Measurements from ENCODE around the gene MFN2.

MFN2 gene

GRCh38 chr1:11963622-11964021 lies 16.6 kb upstream of the MFN2 start:
- Histone ChIP-seq H3K9me3 (replicated peaks; ENCODE audit: insufficient read depth, low read length) (no peaks in the 10 kb centered on the region), H3K27me3 (replicated peaks; ENCODE audit: insufficient read depth, low read length) (no peaks in the 10 kb centered on the region), H3K9me2 (replicated peaks; ENCODE audit: insufficient read depth, low read length) (no peaks in the 10 kb centered on the region), H3K4me3 (ENCODE audit: low read length) (no peak overlapping the region), H2AFZ (ENCODE audit: low read length) (no peak overlapping the region), H3F3A (ENCODE audit: insufficient read depth, low read length) (no peaks in the 10 kb centered on the region), H4K20me1 (ENCODE audit: insufficient read depth, low read length) (no peaks in the 10 kb centered on the region), H3K4me1 (ENCODE audit: low read length) (no peaks in the 10 kb centered on the region), H3K9ac (ENCODE audit: low read length) (no peak overlapping the region), H3K36me3 (replicated peaks; ENCODE audit: insufficient read depth, low read length) (no peaks in the 10 kb centered on the region), H3K27ac (ENCODE audit: low read length) (no peak overlapping the region), H3K79me2 (ENCODE audit: low read length) (no peaks in the 10 kb centered on the region), H3K4me2 (ENCODE audit: low read depth, low read length) (no peak overlapping the region)
- no peak for DNase-seq
- TF ChIP-seq EZH2 (optimal IDR thresholded peaks at IDR 0.05; ENCODE audit: low read depth, low read length) (no peak), EZH2phosphoT487 (IDR thresholded peaks at IDR 0.05; ENCODE audit: low read length) (no peak), CTCF (IDR thresholded peaks at IDR 0.05; ENCODE audit: low read length) (no peak)

- Histone ChIP-seq H2AFZ (ENCODE audit: low read length) (no peak overlapping the region), H3K36me3 (replicated peaks; ENCODE audit: insufficient read depth, low read length) (no peaks in the 10 kb centered on the region), H3K9me3 (replicated peaks; ENCODE audit: insufficient read depth, low read length) (no peaks in the 10 kb centered on the region), H3K79me2 (ENCODE audit: low read length) (no peaks in the 10 kb centered on the region), H3K27ac (ENCODE audit: low read length) (no peak overlapping the region), H3K9me2 (replicated peaks; ENCODE audit: insufficient read depth, low read length) (no peaks in the 10 kb centered on the region), H3K27me3 (replicated peaks; ENCODE audit: insufficient read depth, low read length) (no peaks in the 10 kb centered on the region), H3K9ac (ENCODE audit: low read length) (no peak overlapping the region), H3K4me3 (ENCODE audit: low read length) (no peak overlapping the region), H4K20me1 (ENCODE audit: insufficient read depth, low read length) (no peaks in the 10 kb centered on the region), H3F3A (ENCODE audit: insufficient read depth, low read length) (no peaks in the 10 kb centered on the region), H3K4me2 (ENCODE audit: low read depth, low read length) (no peak overlapping the region), H3K4me1 (ENCODE audit: low read length) (no peaks in the 10 kb centered on the region)
- TF ChIP-seq EZH2phosphoT487 (IDR thresholded peaks at IDR 0.05; ENCODE audit: low read length) (no peak), EZH2 (optimal IDR thresholded peaks at IDR 0.05; ENCODE audit: low read depth, low read length) (no peak), CTCF (IDR thresholded peaks at IDR 0.05; ENCODE audit: low read length) (no peak)
- no peak for DNase-seq
These were observed 15.6 kb upstream of the MFN2 start for GRCh38 chr1:11964656-11965055.

GRCh38 chr1:11967028-11967547 lies 13.2 kb upstream of the MFN2 start:
- DNase-seq: peak; percentile 15
- Histone ChIP-seq H3K36me3 (replicated peaks; ENCODE audit: insufficient read depth, low read length) (no peaks in the 10 kb centered on the region), H3K9ac (ENCODE audit: low read length) (no peak overlapping the region), H3K9me2 (replicated peaks; ENCODE audit: insufficient read depth, low read length) (no peaks in the 10 kb centered on the region), H3F3A (ENCODE audit: insufficient read depth, low read length) (no peaks in the 10 kb centered on the region), H3K27ac (ENCODE audit: low read length) (no peak overlapping the region), H3K4me1 (ENCODE audit: low read length) (no peaks in the 10 kb centered on the region), H3K9me3 (replicated peaks; ENCODE audit: insufficient read depth, low read length) (no peaks in the 10 kb centered on the region), H4K20me1 (ENCODE audit: insufficient read depth, low read length) (no peaks in the 10 kb centered on the region), H3K79me2 (ENCODE audit: low read length) (no peaks in the 10 kb centered on the region), H3K27me3 (replicated peaks; ENCODE audit: insufficient read depth, low read length) (no peaks in the 10 kb centered on the region), H3K4me3 (ENCODE audit: low read length) (no peak overlapping the region), H3K4me2 (ENCODE audit: low read depth, low read length) (no peak overlapping the region), H2AFZ (ENCODE audit: low read length) (no peak overlapping the region)
- no peak for TF ChIP-seq EZH2 (optimal IDR thresholded peaks at IDR 0.05; ENCODE audit: low read depth, low read length)
- TF ChIP-seq CTCF (IDR thresholded peaks at IDR 0.05; ENCODE audit: low read length): peak; percentile 41
